Measurements from ENCODE around the gene CNTN4.
"Not testable (repeated sequence)": the region's sequence is repeated elsewhere in the genome, so short reads cannot be mapped to it uniquely, and the experiment has no call there.

The CNTN4 gene

DNA sequence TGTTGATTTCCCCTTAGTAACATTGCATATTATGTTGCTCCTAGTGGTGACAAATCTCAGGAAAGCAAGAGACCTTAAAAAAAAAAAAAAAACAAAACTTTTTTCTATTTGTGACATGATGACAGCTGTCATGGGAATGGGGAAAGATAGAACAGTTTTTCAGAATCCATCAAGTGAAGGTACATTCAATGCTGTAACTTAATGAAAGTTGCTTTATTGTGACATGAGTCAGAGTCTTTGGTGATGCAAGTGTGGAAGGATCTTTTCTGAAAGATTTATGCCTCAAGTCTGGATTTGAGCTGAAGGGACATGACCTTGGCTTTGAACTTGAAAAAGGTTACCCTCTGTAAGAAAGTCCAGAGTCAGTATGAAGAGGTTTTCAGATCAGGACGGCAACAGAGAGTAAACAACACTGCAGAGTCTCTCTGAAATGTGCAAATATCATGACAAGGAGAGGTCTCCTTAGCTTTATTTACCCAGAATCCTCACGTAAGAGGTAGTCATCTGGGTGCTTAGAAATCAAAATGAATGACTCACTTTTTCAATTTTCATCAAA is 424.7 kb downstream of the CNTN4 start:
- H3K4me1 ChIP-seq (ENCODE audit: control insufficient read depth in 1 of 2, insufficient read depth in 2 of 2, low read length in 2 of 2), result no peaks in the 10 kb centered on the region
- H3K27ac ChIP-seq (ENCODE audit: low read length), result no peak overlapping the region
- no peaks in the 10 kb centered on the region for H3K27me3 ChIP-seq (ENCODE audit: low read depth, low read length)
- H3K9me3 ChIP-seq (ENCODE audit: control insufficient read depth in 1 of 2, low read length in 2 of 2), result no peaks in the 10 kb centered on the region
- H3K4me3 ChIP-seq (ENCODE audit: low read depth in 1 of 2, low read length in 2 of 2), result no peak overlapping the region
- no peaks in the 10 kb centered on the region for H3K36me3 ChIP-seq (ENCODE audit: control insufficient read depth in 1 of 2, insufficient read depth in 2 of 2, low read length in 2 of 2)

DNA sequence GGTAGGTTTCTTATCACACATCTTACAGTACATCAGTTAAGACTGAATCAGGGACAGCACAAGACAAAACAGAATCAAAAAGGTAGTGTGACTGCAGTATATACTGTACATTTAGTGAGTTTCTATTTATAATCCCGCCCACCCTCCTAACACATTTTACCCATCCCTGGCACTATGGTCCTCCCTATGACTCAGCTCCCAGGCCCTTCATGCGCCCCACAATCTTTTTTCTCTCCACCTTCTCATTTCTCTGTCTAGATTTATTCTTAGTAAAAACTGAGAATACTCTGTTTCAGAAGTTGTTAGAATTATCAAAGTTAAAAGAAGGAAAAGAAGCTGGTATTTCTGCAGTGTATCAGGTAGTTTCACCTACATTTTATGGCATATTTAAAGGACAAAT is 427.3 kb downstream of the CNTN4 start:
- H3K27ac ChIP-seq (ENCODE audit: low read length), result no peak overlapping the region
- H3K4me1 ChIP-seq (ENCODE audit: control insufficient read depth in 1 of 2, insufficient read depth in 2 of 2, low read length in 2 of 2), result no peaks in the 10 kb centered on the region
- no peak overlapping the region for H3K4me3 ChIP-seq (ENCODE audit: low read depth in 1 of 2, low read length in 2 of 2)
- H3K9me3 ChIP-seq (ENCODE audit: control insufficient read depth in 1 of 2, low read length in 2 of 2), result no peaks in the 10 kb centered on the region
- no peaks in the 10 kb centered on the region for H3K36me3 ChIP-seq (ENCODE audit: control insufficient read depth in 1 of 2, insufficient read depth in 2 of 2, low read length in 2 of 2)
- H3K27me3 ChIP-seq (ENCODE audit: low read depth, low read length), result no peaks in the 10 kb centered on the region

DNA sequence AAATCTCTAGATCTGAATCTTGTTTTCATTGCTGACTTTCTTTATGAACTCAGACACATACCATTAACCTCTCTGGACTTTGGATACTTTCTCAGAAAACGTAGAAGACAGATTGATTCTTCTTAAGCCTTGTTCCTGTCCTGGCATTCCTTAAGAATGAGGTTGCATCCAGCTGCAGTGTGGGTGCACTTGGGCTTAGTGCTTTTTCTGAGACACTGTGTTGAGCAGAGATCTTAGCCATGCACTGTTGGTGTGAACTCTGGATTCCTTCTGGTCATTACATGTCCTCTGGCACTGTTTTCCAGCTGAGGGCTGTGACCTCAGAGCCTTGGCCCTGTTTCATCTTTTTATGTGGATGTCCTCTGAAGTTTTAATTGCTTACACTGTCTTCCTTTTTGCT is 428.3 kb downstream of the CNTN4 start:
- no peaks in the 10 kb centered on the region for H3K4me1 ChIP-seq (ENCODE audit: control insufficient read depth in 1 of 2, insufficient read depth in 2 of 2, low read length in 2 of 2)
- H3K27ac ChIP-seq (ENCODE audit: low read length), result no peak overlapping the region
- no peak overlapping the region for H3K4me3 ChIP-seq (ENCODE audit: low read depth in 1 of 2, low read length in 2 of 2)
- no peaks in the 10 kb centered on the region for H3K36me3 ChIP-seq (ENCODE audit: control insufficient read depth in 1 of 2, insufficient read depth in 2 of 2, low read length in 2 of 2)
- no peaks in the 10 kb centered on the region for H3K27me3 ChIP-seq (ENCODE audit: low read depth, low read length)
- no peaks in the 10 kb centered on the region for H3K9me3 ChIP-seq (ENCODE audit: control insufficient read depth in 1 of 2, low read length in 2 of 2)

DNA sequence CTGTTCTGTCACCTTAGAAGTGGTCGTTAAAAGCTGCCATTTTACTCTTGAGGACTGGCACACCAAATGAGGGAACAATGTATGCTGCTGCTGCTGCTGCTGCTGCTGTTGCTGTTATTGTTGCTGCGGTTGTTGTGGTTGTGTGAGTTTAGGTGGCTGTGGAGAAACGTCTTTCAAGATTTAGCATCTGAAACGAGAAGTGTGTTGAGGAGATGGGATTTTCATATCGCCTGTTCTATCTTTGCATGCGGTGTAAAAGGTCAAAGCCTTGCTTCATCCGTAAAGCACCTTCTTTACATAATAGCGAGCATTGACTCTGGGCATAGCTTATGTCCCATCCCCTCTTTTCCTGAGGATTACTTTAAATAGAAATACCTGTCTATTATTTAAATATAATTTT is 428.7 kb downstream of the CNTN4 start:
- H3K27me3 ChIP-seq (ENCODE audit: low read depth, low read length); H3K4me3 ChIP-seq (ENCODE audit: low read depth in 1 of 2, low read length in 2 of 2); H3K36me3 ChIP-seq (ENCODE audit: control insufficient read depth in 1 of 2, insufficient read depth in 2 of 2, low read length in 2 of 2); H3K4me1 ChIP-seq (ENCODE audit: control insufficient read depth in 1 of 2, insufficient read depth in 2 of 2, low read length in 2 of 2); H3K9me3 ChIP-seq (ENCODE audit: control insufficient read depth in 1 of 2, low read length in 2 of 2); H3K27ac ChIP-seq (ENCODE audit: low read length): not testable (repeated sequence)

DNA sequence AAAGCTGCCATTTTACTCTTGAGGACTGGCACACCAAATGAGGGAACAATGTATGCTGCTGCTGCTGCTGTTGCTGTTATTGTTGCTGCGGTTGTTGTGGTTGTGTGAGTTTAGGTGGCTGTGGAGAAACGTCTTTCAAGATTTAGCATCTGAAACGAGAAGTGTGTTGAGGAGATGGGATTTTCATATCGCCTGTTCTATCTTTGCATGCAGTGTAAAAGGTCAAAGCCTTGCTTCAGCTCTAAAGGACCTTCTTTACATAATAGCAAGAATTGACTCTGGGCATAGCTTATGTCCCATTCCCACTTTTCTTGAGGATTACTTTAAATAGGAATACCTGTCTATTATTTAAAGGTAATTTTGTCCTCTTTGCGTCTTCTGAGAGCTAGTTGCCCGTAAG is 436.1 kb downstream of the CNTN4 start:
- H3K27me3 ChIP-seq (ENCODE audit: low read depth, low read length); H3K36me3 ChIP-seq (ENCODE audit: control insufficient read depth in 1 of 2, insufficient read depth in 2 of 2, low read length in 2 of 2); H3K4me3 ChIP-seq (ENCODE audit: low read depth in 1 of 2, low read length in 2 of 2): not testable (repeated sequence)

GRCh38 chr3:2535206-2535605 is 436.5 kb downstream of the CNTN4 start:
- Histone ChIP-seq H3K4me3 (ENCODE audit: low read depth in 1 of 2, low read length in 2 of 2) (no peak overlapping the region), H3K4me1 (ENCODE audit: control insufficient read depth in 1 of 2, insufficient read depth in 2 of 2, low read length in 2 of 2) (no peaks in the 10 kb centered on the region), H3K9me3 (ENCODE audit: control insufficient read depth in 1 of 2, low read length in 2 of 2) (no peaks in the 10 kb centered on the region), H3K27me3 (ENCODE audit: low read depth, low read length) (no peaks in the 10 kb centered on the region), H3K27ac (ENCODE audit: low read length) (no peak overlapping the region), H3K36me3 (ENCODE audit: control insufficient read depth in 1 of 2, insufficient read depth in 2 of 2, low read length in 2 of 2) (no peaks in the 10 kb centered on the region)

More for the DNA sequence above, 436.1 kb downstream of the CNTN4 start:
- H3K27ac ChIP-seq (ENCODE audit: low read length); H3K4me1 ChIP-seq (ENCODE audit: control insufficient read depth in 1 of 2, insufficient read depth in 2 of 2, low read length in 2 of 2); H3K9me3 ChIP-seq (ENCODE audit: control insufficient read depth in 1 of 2, low read length in 2 of 2): not testable (repeated sequence)

DNA sequence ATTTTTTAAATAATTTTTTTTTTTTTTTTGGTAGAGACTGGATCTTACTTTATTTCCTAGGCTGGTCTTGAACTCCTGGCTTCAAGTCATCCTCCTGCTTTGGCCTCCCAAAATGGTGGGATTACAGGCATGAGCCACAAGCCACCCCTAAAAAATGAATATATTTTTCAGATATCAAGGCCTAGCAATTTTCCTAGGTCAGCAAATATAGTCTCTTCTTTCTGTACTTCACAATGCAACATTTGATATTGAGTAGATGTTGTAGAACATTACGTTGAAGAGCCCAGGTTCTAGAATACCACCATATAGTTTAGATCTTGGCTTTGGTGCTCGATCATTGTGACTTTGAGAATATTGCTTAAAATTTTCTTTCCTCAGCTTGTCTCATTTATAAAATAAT is 437.9 kb downstream of the CNTN4 start:
- Histone ChIP-seq H3K9me3 (ENCODE audit: control insufficient read depth in 1 of 2, low read length in 2 of 2) (no peaks in the 10 kb centered on the region), H3K4me1 (ENCODE audit: control insufficient read depth in 1 of 2, insufficient read depth in 2 of 2, low read length in 2 of 2) (no peaks in the 10 kb centered on the region), H3K27ac (ENCODE audit: low read length) (no peak overlapping the region), H3K36me3 (ENCODE audit: control insufficient read depth in 1 of 2, insufficient read depth in 2 of 2, low read length in 2 of 2) (no peaks in the 10 kb centered on the region), H3K27me3 (ENCODE audit: low read depth, low read length) (no peaks in the 10 kb centered on the region), H3K4me3 (ENCODE audit: low read depth in 1 of 2, low read length in 2 of 2) (no peak overlapping the region)

- H3K4me1 ChIP-seq (ENCODE audit: control insufficient read depth in 1 of 2, insufficient read depth in 2 of 2, low read length in 2 of 2), result no peaks in the 10 kb centered on the region
- no peaks in the 10 kb centered on the region for H3K9me3 ChIP-seq (ENCODE audit: control insufficient read depth in 1 of 2, low read length in 2 of 2)
- H3K36me3 ChIP-seq (ENCODE audit: control insufficient read depth in 1 of 2, insufficient read depth in 2 of 2, low read length in 2 of 2), result no peaks in the 10 kb centered on the region
- H3K27me3 ChIP-seq (ENCODE audit: low read depth, low read length), result no peaks in the 10 kb centered on the region
- H3K27ac ChIP-seq (ENCODE audit: low read length), result no peak overlapping the region
- no peak overlapping the region for H3K4me3 ChIP-seq (ENCODE audit: low read depth in 1 of 2, low read length in 2 of 2)
These were observed 441.4 kb downstream of the CNTN4 start for GRCh38 chr3:2540115-2540514.

DNA sequence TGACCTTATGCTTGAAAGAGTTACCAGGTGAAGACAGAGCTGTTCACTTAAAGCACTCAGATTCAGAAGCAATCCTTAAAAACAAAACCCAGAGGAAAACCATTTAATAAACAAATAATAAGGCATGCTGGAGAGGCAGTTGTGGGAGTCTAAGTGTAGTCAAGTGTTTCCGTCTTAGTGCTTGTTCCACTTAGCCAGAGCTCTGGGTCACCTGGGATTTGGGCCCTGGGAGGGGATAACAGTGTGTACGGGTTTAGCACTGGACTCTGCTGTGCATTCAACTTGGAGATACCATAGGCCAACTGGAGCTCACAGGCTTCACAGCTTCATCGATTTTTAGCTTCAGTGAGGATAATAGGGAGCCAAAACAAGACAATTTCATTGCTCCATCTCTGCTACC is 444.6 kb downstream of the CNTN4 start:
- no peaks in the 10 kb centered on the region for H3K9me3 ChIP-seq (ENCODE audit: control insufficient read depth in 1 of 2, low read length in 2 of 2)
- H3K27me3 ChIP-seq (ENCODE audit: low read depth, low read length), result no peaks in the 10 kb centered on the region
- no peaks in the 10 kb centered on the region for H3K36me3 ChIP-seq (ENCODE audit: control insufficient read depth in 1 of 2, insufficient read depth in 2 of 2, low read length in 2 of 2)
- H3K4me1 ChIP-seq (ENCODE audit: control insufficient read depth in 1 of 2, insufficient read depth in 2 of 2, low read length in 2 of 2), result no peaks in the 10 kb centered on the region
- no peak overlapping the region for H3K4me3 ChIP-seq (ENCODE audit: low read depth in 1 of 2, low read length in 2 of 2)
- H3K27ac ChIP-seq (ENCODE audit: low read length), result no peak overlapping the region

GRCh38 chr3:2544212-2544611 is 445.5 kb downstream of the CNTN4 start:
- H3K9me3 ChIP-seq (ENCODE audit: control insufficient read depth in 1 of 2, low read length in 2 of 2), result no peaks in the 10 kb centered on the region
- H3K27me3 ChIP-seq (ENCODE audit: low read depth, low read length), result no peaks in the 10 kb centered on the region
- no peak overlapping the region for H3K27ac ChIP-seq (ENCODE audit: low read length)
- no peak overlapping the region for H3K4me3 ChIP-seq (ENCODE audit: low read depth in 1 of 2, low read length in 2 of 2)
- H3K4me1 ChIP-seq (ENCODE audit: control insufficient read depth in 1 of 2, insufficient read depth in 2 of 2, low read length in 2 of 2), result no peaks in the 10 kb centered on the region
- no peaks in the 10 kb centered on the region for H3K36me3 ChIP-seq (ENCODE audit: control insufficient read depth in 1 of 2, insufficient read depth in 2 of 2, low read length in 2 of 2)

GRCh38 chr3:2544718-2545117 is 446.1 kb downstream of the CNTN4 start:
- no peaks in the 10 kb centered on the region for H3K27me3 ChIP-seq (ENCODE audit: low read depth, low read length)

GRCh38 chr3:2547049-2547448 is 448.4 kb downstream of the CNTN4 start:
- Histone ChIP-seq H3K9me3 (ENCODE audit: control insufficient read depth in 1 of 2, low read length in 2 of 2) (no peaks in the 10 kb centered on the region), H3K27me3 (ENCODE audit: low read depth, low read length) (no peaks in the 10 kb centered on the region), H3K4me3 (ENCODE audit: low read depth in 1 of 2, low read length in 2 of 2) (no peak overlapping the region), H3K4me1 (ENCODE audit: control insufficient read depth in 1 of 2, insufficient read depth in 2 of 2, low read length in 2 of 2) (no peaks in the 10 kb centered on the region), H3K36me3 (ENCODE audit: control insufficient read depth in 1 of 2, insufficient read depth in 2 of 2, low read length in 2 of 2) (no peaks in the 10 kb centered on the region), H3K27ac (ENCODE audit: low read length) (no peak overlapping the region)

More at GRCh38 chr3:2544718-2545117, 446.1 kb downstream of the CNTN4 start:
- no peak overlapping the region for H3K27ac ChIP-seq (ENCODE audit: low read length)
- no peaks in the 10 kb centered on the region for H3K9me3 ChIP-seq (ENCODE audit: control insufficient read depth in 1 of 2, low read length in 2 of 2)
- H3K4me3 ChIP-seq (ENCODE audit: low read depth in 1 of 2, low read length in 2 of 2), result no peak overlapping the region
- H3K4me1 ChIP-seq (ENCODE audit: control insufficient read depth in 1 of 2, insufficient read depth in 2 of 2, low read length in 2 of 2), result no peaks in the 10 kb centered on the region
- H3K36me3 ChIP-seq (ENCODE audit: control insufficient read depth in 1 of 2, insufficient read depth in 2 of 2, low read length in 2 of 2), result no peaks in the 10 kb centered on the region
